ENCODE measurements around the gene CCNA2. TPM values are rescaled to one million over a fixed set of nuclear protein-coding genes. Genes with fewer than 3 reads are reported as not detected.

The CCNA2 gene
- total RNA-seq = 131 and 138 TPM in 2 replicates

DNA sequence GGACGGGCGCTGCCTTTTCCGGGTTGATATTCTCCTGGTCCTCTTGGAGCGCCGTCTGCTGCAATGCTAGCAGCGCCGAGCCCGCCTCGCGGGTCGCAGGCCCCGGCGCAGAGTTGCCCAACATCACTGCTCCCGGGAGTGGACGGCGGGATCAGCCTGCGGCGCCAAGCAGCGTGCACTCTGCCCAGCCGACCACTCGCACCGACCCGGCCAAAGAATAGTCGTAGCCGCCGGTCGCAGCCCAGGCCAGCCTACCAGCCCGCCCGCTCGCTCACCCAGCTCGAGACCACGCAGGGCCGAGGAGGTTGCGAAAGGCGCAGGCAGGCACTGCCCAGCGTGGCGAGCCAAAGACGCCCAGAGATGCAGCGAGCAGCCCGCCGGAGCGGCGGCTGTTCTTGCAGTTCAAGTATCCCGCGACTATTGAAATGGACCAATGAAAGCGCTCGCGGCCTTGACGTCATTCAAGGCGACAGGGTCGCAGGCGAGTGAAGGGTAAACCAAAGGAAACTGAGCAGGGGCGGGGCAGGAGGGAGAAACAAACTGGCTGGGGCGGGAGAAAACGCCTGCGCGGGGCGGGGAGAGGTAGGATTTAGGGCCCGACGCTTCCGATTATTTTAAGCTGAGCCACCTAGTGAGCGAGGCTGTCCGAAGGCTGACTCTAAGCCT is at the start of gene CCNA2:
Gene CCNA2, minus strand, starts transcription at position 379 of the 666 bp plus-strand sequence. Its CDS starts 255 bp downstream, at position 124.

DNA sequence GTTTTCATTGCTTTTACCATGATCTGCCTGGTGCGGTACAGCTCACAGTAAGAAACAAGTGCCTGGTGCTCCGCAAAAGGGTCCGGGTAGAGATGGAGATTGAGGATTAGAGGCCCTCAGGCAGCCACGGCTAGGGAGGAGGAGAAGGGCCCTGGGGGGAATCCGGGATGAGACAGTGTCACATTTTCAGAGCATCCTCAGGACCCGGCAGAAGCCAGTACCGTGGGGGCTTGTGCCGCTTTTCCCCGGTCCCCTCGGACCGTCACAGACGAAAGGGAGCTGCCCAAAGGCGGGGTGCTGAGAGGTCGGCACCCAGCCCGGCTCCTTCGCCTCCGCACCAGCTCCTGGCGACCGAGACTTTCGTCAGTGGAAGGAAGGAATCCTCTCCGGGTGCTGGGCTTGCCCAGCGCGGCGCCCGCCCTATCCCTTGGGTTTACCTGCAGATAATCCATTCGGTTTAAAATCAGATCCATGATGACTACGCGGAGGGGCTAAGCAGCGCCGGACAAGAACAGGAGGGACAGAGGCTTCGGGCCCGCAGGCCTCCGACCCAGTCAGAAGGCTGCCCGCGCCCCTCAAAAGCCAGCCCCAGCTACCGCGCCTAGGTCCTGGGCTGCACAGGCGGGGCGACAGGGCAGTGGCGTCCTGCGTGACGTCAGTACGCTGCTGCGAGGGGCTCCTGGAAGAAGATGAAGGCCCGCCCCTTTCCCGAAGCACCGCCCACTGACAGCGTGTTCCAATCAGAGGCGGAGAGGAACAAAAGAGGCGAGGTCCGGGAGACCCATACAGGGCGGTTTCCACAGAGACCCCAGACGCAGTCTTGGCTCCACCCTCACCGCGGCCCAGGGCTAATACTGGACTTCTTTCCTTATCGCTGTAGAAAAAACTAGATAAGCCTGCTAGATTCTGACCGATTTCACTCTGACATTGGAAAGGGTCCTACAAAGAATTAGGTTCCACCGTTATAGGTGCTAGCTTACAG is 46.4 kb upstream of the CCNA2 start, which contains the start of gene BBS7:
Gene BBS7, minus strand, starts transcription at position 634 of the 982 bp plus-strand sequence. Its CDS starts 161 bp downstream, at position 473.

DNA sequence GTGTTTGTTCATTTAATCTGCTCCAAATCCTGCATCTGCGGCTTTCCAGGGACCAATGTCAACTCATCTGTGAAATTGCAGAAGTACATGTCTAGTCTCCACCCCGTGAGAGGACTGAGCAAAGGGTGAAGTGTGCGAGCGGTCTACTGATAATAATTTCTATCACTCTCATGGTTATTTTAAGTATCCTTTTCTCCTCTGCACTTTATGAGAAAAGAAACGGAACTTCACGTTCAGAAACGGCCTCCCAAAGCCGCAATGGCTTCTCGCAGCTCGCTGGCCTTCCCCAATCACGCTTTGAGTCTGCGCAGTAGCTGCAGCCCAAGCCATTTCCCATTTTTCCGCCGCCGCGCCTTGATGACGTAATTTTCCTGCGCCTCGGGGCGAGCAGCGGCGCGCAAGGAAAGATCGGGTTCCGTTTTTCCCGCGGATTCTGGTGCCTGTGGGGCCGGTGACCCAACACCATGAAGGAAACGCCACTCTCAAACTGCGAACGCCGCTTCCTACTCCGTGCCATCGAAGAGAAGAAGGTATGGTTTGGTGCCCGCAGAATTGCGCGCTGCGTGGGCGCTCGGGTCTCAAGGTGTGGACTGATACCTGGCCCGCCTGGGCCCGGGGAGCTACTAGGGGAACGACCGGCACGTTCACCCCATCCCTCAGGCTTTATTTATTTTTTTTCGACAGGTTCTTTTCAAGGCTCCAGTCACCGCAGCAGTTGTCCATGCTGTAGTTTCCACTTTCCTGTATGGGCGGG is 22.5 kb downstream of the CCNA2 start, which contains the start of gene EXOSC9:
Gene EXOSC9, plus strand, starts transcription at position 363 of the 754 bp plus-strand sequence. Its CDS starts 102 bp downstream, at position 465.

Other genes starting within 250 kb of the CCNA2 start
- 509 and 578 TPM in 2 replicates for gene ANXA5, start 126.9 kb downstream of the CCNA2 start, total RNA-seq
- 0.50 and 0.59 TPM in 2 replicates for gene SMIM43, start 58.7 kb downstream of the CCNA2 start, total RNA-seq
- gene EXOSC9, start 22.6 kb downstream of the CCNA2 start, total RNA-seq = 41.0 and 43.9 TPM in 2 replicates
- 29.1 and 35.0 TPM in 2 replicates for gene BBS7, start 46.6 kb upstream of the CCNA2 start, total RNA-seq
- 3.9 and 4.0 TPM in 2 replicates for gene TRPC3, start 128.2 kb upstream of the CCNA2 start, total RNA-seq

Data from bronchus fibroblast of lung (primary cell).